Measurements from ENCODE around the gene GATA6. TPM values are rescaled to one million over a fixed set of nuclear protein-coding genes. Genes with fewer than 3 reads are reported as not detected.
"Not testable (repeated sequence)": the region's sequence is repeated elsewhere in the genome, so short reads cannot be mapped to it uniquely, and the experiment has no call there.

The GATA6 gene
- total RNA-seq, 2 donors from 2014 or later: not detected

DNA sequence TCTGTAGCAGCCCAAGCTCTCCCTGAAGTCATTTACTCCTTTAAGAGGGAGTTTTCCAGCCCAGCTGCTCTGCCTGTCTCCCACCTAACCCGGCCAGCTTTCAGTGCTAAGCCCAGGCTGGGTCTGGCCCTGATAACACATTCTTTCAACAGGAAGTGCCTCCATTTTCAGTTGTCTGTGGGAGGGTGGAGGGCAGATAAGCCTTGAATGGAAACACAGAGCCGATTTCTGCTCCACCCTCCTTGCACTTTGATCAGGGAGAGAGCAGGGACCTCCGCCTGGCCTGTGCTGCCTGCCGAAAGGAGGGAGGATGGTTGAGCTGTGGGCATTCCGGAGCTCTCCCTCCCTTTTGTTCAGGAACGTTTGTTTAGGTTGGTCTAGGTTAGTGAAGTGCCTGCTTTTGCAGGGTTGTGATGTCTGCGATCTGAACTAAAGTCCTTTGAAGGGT lies 24.8 kb downstream of the GATA6 start:
- Mint-ChIP-seq H3K36me3 (ENCODE audit: low read depth) (no peaks in the 10 kb centered on the region), H3K27ac (no peak overlapping the region), H3K4me1 (no peaks in the 10 kb centered on the region), H3K4me3 (no peak overlapping the region), H3K27me3 (peaks cover 23% of the 10 kb centered on the region)
- ATAC-seq: no peak
- no peak for DNase-seq
- H3K9me3 ChIP-seq (ENCODE audit: control insufficient read depth, low read length, poor library complexity, severe bottlenecking): no peaks in the 10 kb centered on the region

DNA sequence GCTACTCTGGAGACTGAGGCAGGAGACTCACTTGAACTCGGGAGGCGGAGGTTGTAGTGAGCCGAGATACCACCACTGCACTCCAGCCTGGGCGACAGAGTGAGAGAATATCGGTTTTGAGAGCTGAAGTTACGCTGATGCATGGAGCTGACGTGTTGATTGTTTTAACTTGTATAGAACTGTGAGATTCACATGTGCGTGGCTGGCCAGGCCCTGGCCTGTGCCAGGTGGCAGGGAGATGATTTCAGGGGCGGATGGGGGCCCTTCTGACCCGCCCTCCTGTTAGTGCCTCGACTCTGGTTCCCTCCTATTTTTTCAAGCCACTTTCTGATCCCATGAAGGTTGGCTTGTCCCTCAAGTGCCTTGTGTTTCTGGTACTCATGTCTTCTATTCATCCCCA lies 25.7 kb downstream of the GATA6 start:
- ATAC-seq (no peak), DNase-seq (no peak)
- H3K4me1 Mint-ChIP-seq: no peaks in the 10 kb centered on the region
- H3K27ac Mint-ChIP-seq: no peak overlapping the region
- no peaks in the 10 kb centered on the region for H3K9me3 ChIP-seq (ENCODE audit: control insufficient read depth, low read length, poor library complexity, severe bottlenecking)
- H3K27me3 Mint-ChIP-seq: peaks cover 23% of the 10 kb centered on the region
- H3K36me3 Mint-ChIP-seq (ENCODE audit: low read depth): no peaks in the 10 kb centered on the region
- H3K4me3 Mint-ChIP-seq: no peak overlapping the region

DNA sequence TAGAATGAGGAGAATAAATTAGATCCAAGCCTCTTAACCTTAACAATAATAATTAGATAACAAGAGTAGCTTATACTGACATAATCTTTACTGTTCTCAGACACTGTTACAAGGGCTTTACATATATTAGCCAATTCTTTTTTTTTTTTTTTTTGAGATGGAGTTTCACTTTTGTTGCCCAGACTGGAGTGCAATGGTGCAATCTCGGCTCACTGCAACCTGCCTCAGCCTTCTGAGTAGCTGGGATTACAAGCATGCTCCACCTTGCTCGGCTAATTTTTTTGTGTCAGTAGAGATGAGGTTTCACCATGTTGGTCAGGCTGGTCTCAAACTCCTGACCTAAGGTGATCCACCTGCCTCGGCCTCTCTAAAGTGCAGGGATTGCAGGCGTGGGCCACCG lies 27.6 kb downstream of the GATA6 start:
- H3K27ac Mint-ChIP-seq; H3K4me3 Mint-ChIP-seq; ATAC-seq; DNase-seq; H3K9me3 ChIP-seq (ENCODE audit: control insufficient read depth, low read length, poor library complexity, severe bottlenecking); H3K4me1 Mint-ChIP-seq; H3K36me3 Mint-ChIP-seq (ENCODE audit: low read depth): not testable (repeated sequence)
- peaks cover 20% of the 10 kb centered on the region for H3K27me3 Mint-ChIP-seq

DNA sequence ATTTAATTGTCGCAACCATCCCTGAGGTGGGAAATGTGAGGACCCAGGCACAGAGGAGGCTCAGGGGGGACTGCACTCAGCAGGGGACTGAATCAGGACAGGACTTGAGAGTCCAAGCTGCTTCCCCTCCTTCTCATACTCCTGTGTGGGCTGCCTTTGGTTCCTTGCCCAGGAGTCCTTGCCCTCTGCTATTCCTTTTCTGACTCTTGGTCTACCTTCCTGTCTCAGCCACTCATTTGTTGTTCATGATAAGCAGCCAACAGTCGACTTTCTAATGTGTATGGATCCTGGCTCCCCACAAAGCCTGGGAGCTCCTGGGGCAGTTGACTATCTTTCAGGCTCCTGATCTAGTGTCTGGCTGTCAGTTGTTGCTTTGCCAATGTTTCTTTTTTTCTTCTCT lies 28.3 kb downstream of the GATA6 start:
- no peak overlapping the region for H3K27ac Mint-ChIP-seq
- ATAC-seq: no peak
- no peaks in the 10 kb centered on the region for H3K9me3 ChIP-seq (ENCODE audit: control insufficient read depth, low read length, poor library complexity, severe bottlenecking)
- H3K36me3 Mint-ChIP-seq (ENCODE audit: low read depth): no peaks in the 10 kb centered on the region
- peaks cover 20% of the 10 kb centered on the region for H3K27me3 Mint-ChIP-seq
- no peak overlapping the region for H3K4me3 Mint-ChIP-seq
- DNase-seq: no peak
- H3K4me1 Mint-ChIP-seq: no peaks in the 10 kb centered on the region

DNA sequence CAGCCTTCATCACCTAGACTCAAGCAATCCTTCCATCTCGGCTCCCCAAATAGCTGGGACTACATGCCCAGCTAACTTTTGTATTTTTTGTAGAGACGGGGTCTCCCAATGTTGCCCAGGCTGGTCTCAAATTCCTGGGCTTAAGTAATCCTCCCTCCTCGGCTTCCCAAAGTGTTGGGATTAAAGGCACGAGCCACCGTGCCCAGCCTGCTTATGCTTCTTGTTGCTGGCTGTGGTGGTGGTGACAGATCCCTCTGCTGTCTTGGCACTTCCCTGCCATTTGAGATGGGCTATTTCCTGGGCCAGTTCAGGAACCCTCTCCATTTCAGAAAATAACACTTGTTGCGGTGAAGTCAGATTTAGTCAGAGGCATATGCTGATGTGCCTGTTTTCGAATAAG lies 28.8 kb downstream of the GATA6 start:
- DNase-seq: no peak

DNA sequence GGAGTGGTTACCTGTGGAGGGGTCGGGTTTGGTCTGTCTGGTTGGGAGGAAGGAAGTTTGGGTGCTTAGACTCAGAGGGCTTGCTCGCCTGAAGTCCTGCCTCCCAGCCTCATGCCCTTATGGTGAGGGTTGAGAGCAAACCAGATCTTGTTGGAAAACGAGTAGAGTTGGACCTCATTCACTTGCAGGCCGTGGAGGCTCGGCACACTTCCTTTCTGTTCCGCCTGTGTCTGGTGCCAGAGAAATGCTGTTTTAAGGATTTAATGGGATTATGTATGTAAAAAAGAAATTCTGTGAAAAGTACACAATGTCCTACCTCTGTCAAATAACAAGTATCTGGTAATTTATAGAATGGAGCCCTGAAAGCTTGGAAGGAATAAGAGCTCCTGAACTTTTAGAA lies 29.6 kb downstream of the GATA6 start:
- Mint-ChIP-seq H3K27me3 (peaks cover 14% of the 10 kb centered on the region), H3K4me3 (no peak overlapping the region), H3K36me3 (ENCODE audit: low read depth) (no peaks in the 10 kb centered on the region), H3K27ac (no peak overlapping the region), H3K4me1 (no peaks in the 10 kb centered on the region)
- ATAC-seq (no peak), DNase-seq (no peak)
- no peaks in the 10 kb centered on the region for H3K9me3 ChIP-seq (ENCODE audit: control insufficient read depth, low read length, poor library complexity, severe bottlenecking)

More for the DNA sequence above, 28.8 kb downstream of the GATA6 start:
- H3K27ac Mint-ChIP-seq: no peak overlapping the region
- no peak for ATAC-seq
- H3K4me3 Mint-ChIP-seq: no peak overlapping the region
- H3K4me1 Mint-ChIP-seq: no peaks in the 10 kb centered on the region
- H3K27me3 Mint-ChIP-seq: peaks cover 16% of the 10 kb centered on the region
- no peaks in the 10 kb centered on the region for H3K9me3 ChIP-seq (ENCODE audit: control insufficient read depth, low read length, poor library complexity, severe bottlenecking)
- no peaks in the 10 kb centered on the region for H3K36me3 Mint-ChIP-seq (ENCODE audit: low read depth)

DNA sequence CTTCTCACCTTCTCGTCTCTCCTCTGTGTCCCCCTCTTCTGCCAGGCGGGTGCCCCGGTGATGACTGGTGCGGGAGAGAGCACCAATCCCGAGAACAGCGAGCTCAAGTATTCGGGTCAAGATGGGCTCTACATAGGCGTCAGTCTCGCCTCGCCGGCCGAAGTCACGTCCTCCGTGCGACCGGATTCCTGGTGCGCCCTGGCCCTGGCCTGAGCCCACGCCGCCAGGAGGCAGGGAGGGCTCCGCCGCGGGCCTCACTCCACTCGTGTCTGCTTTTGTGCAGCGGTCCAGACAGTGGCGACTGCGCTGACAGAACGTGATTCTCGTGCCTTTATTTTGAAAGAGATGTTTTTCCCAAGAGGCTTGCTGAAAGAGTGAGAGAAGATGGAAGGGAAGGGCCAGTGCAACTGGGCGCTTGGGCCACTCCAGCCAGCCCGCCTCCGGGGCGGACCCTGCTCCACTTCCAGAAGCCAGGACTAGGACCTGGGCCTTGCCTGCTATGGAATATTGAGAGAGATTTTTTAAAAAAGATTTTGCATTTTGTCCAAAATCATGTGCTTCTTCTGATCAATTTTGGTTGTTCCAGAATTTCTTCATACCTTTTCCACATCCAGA lies 31.3 kb downstream of the GATA6 start:
- DNase-seq: no peak
- Mint-ChIP-seq H3K27ac (no peak overlapping the region), H3K36me3 (ENCODE audit: low read depth) (no peaks in the 10 kb centered on the region), H3K4me3 (no peak overlapping the region), H3K27me3 (peaks cover 14% of the 10 kb centered on the region), H3K4me1 (no peaks in the 10 kb centered on the region)
- ATAC-seq: no peak
- no peaks in the 10 kb centered on the region for H3K9me3 ChIP-seq (ENCODE audit: control insufficient read depth, low read length, poor library complexity, severe bottlenecking)

DNA sequence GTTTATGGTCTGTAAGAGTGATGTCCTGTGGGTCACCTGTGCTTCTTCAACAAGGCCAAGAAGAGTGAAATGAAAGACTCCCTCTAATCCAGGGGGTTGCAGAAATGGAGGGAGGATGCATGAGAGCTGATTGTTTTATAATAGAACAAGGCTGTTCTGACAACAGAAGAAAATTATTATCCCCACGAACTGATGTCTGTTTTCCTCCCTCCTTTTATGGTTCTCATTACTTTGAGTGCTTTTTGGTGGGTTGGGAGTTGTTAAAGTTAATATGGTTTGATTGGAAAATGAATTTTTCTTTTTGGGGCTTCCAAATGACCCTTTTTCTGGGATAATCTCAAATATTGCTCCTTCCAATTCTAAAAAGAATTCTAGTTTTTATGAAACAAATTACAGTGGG lies 33.6 kb downstream of the GATA6 start:
- no peak overlapping the region for H3K27ac Mint-ChIP-seq
- ATAC-seq: no peak
- H3K36me3 Mint-ChIP-seq (ENCODE audit: low read depth): no peaks in the 10 kb centered on the region
- H3K4me3 Mint-ChIP-seq: no peak overlapping the region
- H3K27me3 Mint-ChIP-seq: peaks cover 15% of the 10 kb centered on the region
- no peaks in the 10 kb centered on the region for H3K4me1 Mint-ChIP-seq
- no peak for DNase-seq
- no peaks in the 10 kb centered on the region for H3K9me3 ChIP-seq (ENCODE audit: control insufficient read depth, low read length, poor library complexity, severe bottlenecking)

DNA sequence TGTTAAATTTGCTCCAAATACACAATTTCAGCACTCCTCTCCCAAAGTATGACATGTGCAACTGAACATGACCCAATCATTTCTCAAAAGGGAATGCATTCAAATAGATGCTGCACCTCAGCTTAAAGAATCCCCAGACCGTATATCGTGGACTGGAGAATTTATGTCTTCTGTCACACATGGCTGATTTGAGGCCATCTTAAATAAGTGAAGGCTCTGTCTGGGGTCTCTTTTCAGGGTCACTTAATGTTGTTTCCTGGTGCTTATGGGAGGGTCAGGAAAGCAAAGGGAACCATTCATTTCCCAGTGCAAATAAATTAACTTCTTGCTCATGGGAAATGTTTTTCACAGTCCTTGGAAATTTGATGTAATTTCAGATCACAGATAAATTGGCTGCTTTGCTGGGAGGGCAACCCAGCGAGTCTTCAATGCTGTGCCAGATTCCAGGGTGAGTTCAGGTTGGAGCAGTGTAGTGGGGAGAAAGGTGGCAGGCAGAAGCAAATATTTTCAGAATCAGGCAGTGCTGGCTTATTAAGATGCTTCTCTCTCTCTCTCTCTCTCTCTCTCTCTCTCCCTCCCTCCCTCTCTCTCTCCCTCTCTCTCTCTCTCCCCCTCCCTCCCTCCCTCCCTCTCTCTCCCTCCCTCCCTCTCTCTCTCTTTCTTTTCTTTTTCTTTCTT lies 34.3 kb downstream of the GATA6 start:
- Mint-ChIP-seq H3K4me1 (no peaks in the 10 kb centered on the region), H3K36me3 (ENCODE audit: low read depth) (no peaks in the 10 kb centered on the region), H3K27me3 (peaks cover 13% of the 10 kb centered on the region), H3K27ac (no peak overlapping the region), H3K4me3 (no peak overlapping the region)
- no peak for DNase-seq
- ATAC-seq: no peak
- no peaks in the 10 kb centered on the region for H3K9me3 ChIP-seq (ENCODE audit: control insufficient read depth, low read length, poor library complexity, severe bottlenecking)

DNA sequence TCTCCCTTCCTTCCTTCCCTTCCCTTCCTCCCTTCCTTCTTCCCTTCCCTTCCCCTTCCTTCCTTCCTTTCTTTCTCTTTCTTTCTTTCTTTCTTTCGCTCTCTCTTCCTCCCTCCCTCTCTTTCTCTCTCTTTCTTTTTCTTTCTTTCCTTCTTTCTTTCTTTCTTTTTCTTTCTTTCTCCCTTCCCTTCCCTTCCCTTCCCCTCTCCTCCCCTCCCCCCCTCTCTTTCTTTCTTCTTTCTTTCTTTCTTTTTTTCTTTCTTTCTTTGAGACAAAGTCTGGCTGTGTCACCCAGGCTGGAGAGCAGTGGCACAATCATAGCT lies 34.8 kb downstream of the GATA6 start:
- H3K4me1 Mint-ChIP-seq: no peaks in the 10 kb centered on the region
- no peak overlapping the region for H3K27ac Mint-ChIP-seq

DNA sequence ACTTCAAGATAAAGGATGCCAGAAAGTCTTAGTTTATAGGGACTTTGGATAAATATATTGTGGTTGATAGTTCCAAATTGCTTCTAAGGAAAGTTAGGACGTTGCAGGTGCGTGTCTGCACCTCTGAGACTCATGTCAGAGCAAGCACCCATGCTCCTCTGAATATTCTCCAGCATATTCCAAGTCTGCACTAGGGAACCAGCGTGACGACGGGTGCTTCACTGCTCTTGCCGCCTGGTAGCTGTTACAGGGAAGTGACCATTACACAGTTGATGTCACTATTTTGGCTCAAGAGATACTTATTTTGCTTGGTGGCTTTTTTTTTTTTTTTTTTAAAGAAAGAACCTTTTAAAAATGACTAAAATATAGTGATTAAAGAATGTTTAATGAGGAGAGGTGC lies 35.6 kb downstream of the GATA6 start:
- ATAC-seq: no peak
- Mint-ChIP-seq H3K4me1 (no peaks in the 10 kb centered on the region), H3K36me3 (ENCODE audit: low read depth) (no peaks in the 10 kb centered on the region), H3K27me3 (peaks cover 13% of the 10 kb centered on the region), H3K4me3 (no peak overlapping the region), H3K27ac (no peak overlapping the region)
- no peaks in the 10 kb centered on the region for H3K9me3 ChIP-seq (ENCODE audit: control insufficient read depth, low read length, poor library complexity, severe bottlenecking)
- no peak for DNase-seq

More for the DNA sequence above, 34.8 kb downstream of the GATA6 start:
- H3K27me3 Mint-ChIP-seq: peaks cover 13% of the 10 kb centered on the region
- H3K4me3 Mint-ChIP-seq: no peak overlapping the region
- DNase-seq (no peak), ATAC-seq (no peak)
- H3K9me3 ChIP-seq (ENCODE audit: control insufficient read depth, low read length, poor library complexity, severe bottlenecking): no peaks in the 10 kb centered on the region
- H3K36me3 Mint-ChIP-seq (ENCODE audit: low read depth): no peaks in the 10 kb centered on the region

DNA sequence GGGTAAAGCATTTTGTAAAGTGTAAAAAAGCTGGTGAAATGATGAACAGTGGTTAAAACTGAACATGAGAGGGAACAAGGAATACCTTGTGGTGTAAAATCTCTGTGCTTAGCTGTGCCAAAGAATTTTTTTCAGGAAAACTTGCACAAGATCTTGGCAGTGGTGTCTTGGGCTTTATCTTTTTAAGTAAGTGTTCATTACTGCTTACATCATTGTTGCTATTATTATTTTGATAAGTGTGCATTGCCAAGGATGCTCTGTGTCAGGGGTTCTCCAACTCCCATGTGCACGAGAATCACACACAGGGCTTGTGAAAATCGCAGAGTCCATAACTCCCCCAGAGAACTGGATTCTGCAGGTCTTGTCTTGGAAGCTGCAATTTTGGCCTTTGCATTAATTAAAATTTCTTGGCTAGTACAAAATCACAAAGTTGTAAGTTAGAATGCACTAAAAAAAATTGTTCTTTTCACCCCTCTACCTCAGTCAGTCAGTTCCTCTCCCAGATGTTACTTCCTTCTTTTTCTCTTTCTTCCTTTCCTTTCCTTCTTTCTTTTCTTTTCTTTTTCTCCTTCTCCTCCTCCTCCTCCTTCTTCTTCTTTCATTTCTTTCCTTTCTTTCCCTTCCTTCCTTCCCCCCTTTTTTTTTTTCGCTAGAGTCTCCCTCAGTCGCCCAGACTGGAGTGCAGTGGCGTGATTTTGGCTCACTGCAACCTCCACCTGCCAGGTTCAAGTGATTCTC lies 37.8 kb downstream of the GATA6 start:
- no peaks in the 10 kb centered on the region for H3K4me1 Mint-ChIP-seq
- H3K4me3 Mint-ChIP-seq: no peak overlapping the region
- no peak for ATAC-seq

DNA sequence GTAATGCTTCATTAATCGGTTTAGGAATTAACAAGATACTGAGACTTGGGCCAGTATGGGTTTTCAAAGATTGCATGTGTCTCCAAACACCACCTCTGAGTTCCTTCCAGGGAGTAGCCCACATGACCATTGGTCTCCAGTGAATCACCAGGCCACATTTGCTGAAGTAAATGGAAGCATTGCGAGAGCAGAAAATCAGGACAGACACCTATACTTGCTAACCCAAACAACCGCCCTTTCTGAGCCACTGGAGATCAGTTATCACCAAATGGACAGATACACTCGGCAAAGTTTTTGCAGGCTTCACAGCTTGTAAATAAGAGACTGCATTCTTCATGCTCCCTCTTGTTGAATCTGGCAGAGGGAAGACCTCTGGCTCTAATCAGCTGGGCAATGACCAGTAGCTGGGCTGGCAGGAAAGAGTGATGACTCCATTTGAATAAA lies 40.9 kb downstream of the GATA6 start:
- no peak for DNase-seq
- H3K9me3 ChIP-seq (ENCODE audit: control insufficient read depth, low read length, poor library complexity, severe bottlenecking): no peaks in the 10 kb centered on the region
- no peaks in the 10 kb centered on the region for H3K36me3 Mint-ChIP-seq (ENCODE audit: low read depth)
- H3K27ac Mint-ChIP-seq: no peak overlapping the region
- no peaks in the 10 kb centered on the region for H3K4me1 Mint-ChIP-seq
- H3K27me3 Mint-ChIP-seq: peaks cover 8% of the 10 kb centered on the region
- ATAC-seq: no peak
- no peak overlapping the region for H3K4me3 Mint-ChIP-seq

More for the DNA sequence above, 37.8 kb downstream of the GATA6 start:
- Mint-ChIP-seq H3K36me3 (ENCODE audit: low read depth) (no peaks in the 10 kb centered on the region), H3K27me3 (peaks cover 8% of the 10 kb centered on the region), H3K27ac (no peak overlapping the region)
- DNase-seq: no peak
- H3K9me3 ChIP-seq (ENCODE audit: control insufficient read depth, low read length, poor library complexity, severe bottlenecking): no peaks in the 10 kb centered on the region

All from T-helper 17 cell (primary cell).